ENCODE data around the gene UAP1L1.

Gene UAP1L1

DNA sequence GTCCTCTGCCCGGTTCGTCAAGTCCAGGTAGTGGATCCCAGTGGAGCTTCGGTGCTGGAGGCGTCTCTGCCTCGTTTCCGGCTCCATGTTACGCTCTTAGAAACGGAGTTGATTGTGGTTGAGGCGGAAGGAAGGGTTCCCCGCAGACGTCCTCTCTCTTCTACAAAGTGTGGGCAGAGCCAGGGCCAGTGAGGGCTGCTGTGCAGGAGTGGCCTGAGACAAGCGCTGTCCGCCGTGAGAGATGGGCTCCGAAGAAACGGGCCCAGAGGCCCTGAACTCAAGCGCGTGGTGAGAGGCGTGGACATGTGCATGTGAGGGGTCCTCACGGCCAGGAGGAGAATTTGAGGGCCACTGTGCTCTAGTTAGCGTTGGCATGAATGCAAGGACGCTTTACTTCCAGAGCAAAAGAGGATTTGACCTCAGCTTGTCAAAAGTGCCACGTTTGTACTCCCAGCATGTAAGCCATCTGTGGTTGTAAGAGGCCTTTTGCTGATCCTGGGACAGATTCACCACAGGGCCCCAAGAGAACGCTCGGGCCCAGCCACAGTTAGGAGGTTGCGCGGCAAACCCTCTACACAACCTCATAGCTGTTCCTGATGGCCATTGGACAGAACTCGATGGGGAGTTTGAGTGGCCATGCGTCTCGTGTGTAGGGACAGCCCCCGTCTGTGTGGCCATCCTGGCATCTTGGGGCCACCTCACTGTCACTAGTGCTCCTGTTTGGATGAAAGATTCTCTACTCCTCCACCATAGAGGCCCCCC, 19.6 kb downstream of the UAP1L1 start:
- no peak for DNase-seq (ENCODE audit: low read depth in 1 of 2, low spot score in 1 of 2)

DNA sequence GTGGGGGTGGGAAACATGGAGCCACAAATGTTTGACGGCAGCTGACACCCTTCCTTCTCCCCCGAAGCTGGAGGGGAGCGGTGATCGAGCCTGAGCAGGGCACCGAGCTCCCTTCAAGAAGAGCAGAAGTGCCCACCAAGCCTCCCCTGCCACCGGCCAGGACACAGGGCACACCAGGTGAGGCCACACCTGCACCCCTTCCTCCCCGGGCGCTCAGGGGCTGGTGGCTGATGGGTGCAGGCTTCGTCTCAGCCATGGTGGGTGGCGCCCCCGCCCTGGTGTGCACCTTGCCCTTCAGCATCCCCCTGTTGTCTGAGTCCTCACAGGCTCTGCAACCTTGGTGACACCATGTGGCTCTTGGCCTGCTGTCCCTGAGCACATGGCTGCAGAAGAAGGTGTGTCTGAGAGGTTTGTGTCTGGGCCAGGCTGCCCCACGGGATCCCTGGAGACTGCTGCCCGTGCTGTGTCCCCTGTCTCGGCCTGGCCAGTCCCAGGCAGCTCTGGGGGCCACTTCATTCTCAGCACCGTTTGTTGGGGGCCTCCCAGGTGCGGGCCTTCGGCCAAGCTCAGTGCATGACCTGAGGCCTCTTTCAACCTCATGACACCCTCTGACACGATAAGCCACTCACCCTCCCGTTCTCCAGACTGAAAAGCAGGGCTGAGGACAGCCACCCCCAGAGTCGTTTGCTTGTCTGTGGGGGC, 20.6 kb downstream of the UAP1L1 start:
- no peak for DNase-seq (ENCODE audit: low read depth in 1 of 2, low spot score in 1 of 2)

DNA sequence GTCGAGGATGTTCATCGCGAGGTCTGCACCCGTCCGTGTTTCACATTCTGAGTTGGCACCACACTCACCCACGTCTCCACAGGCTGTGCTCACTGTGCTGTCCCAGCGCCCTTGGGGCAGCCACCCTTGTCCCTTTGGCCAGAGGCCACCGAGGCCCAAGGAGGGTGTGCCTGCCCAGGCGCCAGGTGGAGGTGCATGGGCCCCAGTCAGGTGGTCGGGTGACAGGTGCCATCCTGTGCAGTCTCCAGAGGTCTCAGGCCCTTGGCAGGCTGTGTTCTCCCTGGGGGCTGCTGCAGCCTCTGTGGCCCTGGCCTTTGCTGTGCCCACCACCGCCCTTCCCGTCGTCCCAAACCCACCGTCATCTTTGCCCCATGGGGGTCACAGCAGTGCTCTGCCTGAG, 21.9 kb downstream of the UAP1L1 start:
- DNase-seq (ENCODE audit: low read depth in 1 of 2, low spot score in 1 of 2): no peak

DNA sequence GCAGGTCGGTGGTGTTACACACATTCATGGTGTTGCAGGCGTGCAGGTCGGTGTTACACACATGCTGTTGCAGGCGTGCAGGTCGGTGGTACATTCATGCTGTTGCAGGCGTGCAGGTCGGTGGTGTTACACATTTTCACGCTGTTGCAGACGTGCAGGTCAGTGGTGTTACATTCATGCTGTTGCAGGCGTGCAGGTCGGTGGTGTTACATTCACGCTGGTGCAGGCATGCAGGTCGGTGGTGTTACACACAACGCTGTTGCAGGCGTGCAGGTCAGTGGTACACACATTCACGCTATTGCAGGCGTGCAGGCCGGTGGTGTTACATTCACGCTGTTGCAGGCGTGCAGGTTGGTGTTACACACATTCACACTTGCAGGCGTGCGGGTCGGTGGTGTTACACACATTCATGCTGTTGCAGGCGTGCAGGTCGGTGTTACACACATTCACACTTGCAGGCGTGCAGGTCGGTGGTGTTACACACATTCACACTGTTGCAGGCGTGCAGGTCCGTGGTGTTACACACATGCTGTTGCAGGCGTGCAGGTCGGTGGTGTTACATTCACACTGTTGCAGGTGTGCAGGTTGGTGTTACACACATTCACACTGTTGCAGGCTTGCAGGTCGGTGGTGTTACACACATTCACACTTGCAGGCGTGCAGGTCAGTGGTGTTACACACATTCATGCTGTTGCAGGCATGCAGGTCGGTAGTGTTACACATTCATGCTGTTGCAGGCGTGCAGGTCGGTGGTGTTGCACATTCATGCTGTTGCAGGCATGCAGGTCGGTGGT, 26.1 kb downstream of the UAP1L1 start:
- no peak for DNase-seq (ENCODE audit: low read depth in 1 of 2, low spot score in 1 of 2)

DNA sequence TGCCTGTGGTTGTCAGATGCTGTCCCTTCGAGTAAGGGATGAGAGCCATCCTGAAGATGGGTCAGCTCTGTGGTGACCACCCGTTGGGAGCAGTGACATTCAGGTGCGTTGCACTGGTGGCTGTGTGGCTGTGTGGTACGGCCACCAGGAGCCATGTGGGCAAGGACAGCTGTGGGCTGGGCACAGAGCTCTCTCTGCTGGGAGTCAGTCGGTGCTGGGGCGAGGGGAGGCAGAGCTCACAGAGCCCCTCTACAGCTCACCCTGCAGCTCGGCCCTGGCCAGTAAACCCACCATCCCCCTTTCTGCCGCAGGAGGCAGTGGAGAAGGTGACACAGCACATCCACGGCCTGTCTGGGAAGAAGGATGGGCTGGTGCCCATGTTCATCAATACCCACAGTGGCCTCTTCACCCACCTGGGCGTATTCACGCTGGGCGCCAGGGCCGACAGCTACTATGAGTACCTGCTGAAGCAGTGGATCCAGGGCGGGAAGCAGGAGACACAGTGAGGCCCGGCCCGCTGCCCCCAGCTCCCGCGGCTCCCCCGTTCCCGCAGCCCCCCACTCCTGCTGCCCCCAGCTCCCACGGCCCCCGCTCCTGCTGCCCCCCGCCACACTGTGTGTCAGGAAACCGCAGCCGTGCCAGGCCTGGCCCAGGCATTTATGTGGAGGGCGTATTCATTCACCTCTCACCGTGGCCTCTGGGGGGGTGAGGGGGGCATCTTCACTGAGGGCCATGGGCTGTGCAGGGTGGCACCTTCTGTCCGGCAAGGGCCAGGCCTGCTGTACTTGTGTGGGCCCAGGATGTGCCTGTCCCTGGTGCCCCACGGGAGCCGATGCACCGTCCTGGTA, 28.7 kb downstream of the UAP1L1 start:
- no peak for DNase-seq (ENCODE audit: low read depth in 1 of 2, low spot score in 1 of 2)

DNA sequence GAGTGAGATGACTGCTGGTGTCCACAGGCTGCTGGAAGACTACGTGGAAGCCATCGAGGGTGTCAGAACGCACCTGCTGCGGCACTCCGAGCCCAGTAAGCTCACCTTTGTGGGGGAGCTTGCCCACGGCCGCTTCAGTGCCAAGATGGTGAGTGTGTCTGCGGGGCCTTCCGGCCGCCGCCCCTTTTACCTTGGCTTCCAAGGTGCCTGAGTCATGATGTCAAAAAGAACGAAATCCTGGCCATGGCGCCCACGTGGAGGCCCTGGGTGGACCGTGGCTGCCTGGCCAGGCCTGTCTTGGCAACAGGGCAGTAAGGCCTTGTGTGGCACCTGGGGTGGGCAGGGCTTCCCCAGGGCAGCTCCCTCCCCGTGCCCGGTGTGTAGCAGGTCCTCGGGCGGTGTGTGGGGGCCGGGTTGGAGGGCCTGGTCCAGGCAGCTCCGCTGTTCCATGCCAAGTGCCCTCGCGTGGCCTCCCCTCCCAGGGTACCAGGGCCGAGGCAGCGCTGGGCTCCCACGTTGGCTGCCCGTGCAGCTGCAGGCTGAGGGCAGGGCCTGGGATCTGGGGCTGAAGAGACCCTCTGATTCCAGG, 29.4 kb downstream of the UAP1L1 start:
- no peak for DNase-seq (ENCODE audit: low read depth in 1 of 2, low spot score in 1 of 2)

DNA sequence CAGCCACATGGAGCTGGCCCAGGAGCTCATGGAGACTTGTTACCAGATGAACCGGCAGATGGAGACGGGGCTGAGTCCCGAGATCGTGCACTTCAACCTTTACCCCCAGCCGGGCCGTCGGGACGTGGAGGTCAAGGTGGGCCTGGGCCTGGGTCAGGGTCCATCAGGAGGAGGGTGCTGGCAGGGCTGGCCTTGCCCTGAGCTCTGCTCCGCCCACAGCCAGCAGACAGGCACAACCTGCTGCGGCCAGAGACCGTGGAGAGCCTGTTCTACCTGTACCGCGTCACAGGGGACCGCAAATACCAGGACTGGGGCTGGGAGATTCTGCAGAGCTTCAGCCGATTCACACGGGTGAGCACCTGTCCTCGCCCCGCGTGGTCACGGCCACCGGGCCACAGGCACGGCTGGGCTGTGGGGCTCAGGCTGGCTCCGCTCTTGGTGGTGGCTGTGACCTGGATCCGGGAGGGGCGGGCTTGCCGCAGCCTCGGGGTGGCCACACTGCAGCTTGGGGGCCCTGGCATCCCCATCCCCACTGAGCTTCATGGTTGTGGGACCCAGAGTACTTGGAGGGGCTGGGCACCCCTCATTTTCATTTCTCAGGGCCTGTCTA, 30.1 kb downstream of the UAP1L1 start:
- no peak for DNase-seq (ENCODE audit: low read depth in 1 of 2, low spot score in 1 of 2)

DNA sequence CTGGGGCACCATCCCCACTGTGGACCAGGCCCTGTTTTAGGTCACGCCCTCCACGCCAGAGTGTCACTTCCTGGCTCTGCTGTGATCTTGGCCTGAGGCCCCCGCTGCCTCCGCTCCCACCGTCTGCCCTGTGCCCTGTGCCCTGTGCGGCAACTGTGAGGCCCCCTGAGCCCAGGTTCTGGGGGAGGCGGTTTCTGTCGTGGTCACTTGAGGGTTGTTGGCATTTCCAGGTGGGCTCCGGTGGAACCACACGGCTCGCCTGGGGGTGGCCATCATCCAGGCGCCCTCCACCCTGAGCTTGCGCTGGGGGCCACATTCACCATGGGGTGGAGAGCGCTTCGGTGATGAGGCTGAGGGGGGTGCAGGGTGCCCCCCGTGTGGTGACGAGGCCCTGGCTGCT, 30.7 kb downstream of the UAP1L1 start:
- no peak for DNase-seq (ENCODE audit: low read depth in 1 of 2, low spot score in 1 of 2)

DNA sequence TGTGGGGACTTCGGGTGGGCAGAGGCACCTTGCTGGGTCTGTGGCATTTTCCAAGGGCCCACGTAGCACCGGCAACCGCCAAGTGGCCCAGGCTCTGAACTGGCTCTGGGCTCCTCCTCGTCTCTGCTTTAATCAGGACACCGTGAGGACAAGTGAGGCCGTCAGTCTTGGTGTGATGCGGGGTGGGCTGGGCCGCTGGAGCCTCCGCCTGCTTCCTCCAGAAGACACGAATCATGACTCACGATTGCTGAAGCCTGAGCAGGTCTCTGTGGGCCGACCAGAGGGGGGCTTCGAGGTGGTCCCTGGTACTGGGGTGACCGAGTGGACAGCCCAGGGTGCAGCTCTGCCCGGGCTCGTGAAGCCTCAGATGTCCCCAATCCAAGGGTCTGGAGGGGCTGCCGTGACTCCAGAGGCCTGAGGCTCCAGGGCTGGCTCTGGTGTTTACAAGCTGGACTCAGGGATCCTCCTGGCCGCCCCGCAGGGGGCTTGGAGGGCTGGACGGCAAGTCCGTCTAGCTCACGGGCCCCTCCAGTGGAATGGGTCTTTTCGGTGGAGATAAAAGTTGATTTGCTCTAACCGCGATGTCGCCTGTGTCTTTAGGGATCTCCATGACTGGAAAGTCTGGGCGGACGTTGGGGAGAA, 31.4 kb downstream of the UAP1L1 start:
- DNase-seq (ENCODE audit: low read depth in 1 of 2, low spot score in 1 of 2): no peak

DNA sequence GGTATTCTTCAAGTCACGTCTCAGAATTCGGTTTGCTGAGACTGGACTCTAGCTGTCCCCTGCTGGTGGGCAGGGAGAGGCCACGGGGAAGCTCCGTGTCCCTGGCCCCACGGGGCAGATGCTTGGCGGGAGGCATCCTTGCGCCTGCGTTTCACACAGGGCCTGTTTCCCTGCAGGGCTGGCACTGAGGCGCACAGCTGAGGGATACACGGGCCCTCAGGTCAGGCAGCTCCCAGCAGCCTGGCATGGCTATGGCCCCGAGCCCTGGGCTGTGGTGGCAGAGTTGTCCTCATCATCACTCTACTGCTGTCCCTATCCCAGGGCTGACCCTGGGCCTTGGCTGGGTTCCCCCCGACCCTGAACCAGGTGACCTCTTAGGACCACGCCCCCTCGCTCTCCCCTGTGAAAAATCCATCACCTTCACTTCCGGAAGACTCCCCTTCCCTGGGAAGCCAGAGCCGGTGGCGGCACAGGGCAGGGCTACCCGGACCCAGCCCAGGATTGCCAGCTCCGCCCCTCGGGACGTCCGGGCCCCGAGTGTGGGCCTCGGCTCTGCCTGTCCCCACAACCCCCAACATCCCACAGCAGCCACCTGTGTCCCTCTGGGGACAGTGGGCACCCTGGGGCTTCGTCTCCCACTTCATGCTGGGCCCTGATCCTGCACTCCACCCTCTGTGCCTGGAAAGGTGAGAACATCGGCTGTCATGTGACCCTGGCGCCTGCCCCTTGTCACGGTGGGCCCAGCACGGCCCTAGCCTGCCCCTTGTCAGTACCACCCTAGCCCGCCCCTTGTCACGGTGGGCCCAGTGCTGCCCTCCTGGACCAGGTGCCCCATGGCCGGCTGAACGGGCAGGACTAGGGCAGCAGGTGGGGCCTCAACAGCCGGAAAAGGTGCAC, 32.2 kb downstream of the UAP1L1 start:
- no peak for DNase-seq (ENCODE audit: low read depth in 1 of 2, low spot score in 1 of 2)

DNA sequence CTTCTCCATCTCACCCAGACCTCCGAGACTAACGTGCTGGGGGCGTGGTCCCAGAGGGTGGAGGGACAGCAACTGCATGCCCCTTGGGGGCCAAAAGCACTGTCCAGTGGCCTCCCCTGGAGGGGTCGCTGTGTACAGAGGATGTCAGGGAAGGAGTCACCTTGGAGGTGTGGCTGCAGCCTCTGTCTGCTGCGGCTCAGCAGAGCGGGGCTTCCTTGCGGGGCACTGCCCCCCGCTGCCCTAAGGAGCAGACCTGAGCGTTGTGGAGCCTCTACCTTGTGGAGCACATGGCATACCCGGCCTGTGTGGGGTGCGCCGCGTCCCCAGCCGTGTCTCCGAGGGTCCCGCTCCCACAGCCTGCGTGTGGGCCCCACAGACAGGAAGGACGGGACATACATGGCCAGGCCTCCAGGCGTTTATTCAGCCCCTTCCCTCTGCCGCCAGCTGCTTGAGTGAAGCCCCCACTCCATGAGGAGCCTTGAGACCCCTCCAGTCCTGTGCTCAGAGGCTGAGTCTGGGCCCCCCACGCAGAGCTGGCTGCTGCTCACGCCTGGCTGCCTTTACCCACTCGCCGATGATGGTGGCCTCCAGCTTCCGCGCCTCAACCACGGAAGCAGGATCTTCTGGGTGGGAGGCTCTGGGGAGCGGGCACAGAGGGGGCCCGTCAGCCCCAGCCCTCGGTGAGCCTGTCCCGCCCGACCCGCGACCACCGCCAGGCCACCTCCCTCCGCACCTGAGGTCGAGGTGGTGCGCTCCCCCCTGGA, 33.0 kb downstream of the UAP1L1 start:
- no peak for DNase-seq (ENCODE audit: low read depth in 1 of 2, low spot score in 1 of 2)

DNA sequence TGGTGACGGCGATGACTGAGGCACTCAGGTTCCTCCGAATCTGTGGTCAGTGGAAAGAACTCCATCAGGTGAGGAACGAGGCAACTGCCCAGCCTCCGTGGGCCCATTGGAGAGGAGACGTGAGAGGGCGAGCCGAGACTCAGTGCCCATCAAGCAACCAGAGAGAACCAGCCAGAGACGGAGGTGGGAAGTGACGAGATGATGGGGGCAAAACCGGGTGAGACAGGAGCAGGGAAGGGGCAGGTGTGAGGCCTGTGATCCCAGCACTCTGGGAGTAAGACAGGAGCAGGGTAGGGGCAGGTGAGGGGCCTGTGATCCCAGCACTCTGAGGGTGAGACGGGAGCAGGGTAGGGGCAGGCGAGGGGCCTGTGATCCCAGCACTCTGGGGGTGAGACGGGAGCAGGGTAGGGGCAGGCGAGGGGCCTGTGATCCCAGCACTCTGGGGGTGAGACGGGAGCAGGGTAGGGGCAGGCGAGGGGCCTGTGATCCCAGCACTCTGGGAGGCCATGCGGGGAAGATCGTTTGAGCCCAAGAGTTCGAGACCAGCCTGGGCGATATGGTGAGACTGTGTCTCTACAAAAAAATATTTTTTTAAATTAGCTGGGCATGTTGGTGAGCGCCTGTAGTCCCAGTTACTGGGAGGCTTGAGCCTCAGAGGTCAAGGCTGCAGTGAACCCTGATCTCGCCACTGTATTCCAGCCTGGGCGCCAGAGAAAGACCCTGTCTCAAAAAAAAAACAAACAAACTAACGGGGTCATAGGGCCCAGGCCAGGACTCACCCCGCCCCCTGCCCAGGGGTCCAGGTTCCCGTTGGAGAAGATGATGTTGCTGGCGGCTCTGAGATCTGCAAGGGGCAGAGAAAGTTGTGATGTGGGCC, 33.8 kb downstream of the UAP1L1 start:
- no peak for DNase-seq (ENCODE audit: low read depth in 1 of 2, low spot score in 1 of 2)

DNA sequence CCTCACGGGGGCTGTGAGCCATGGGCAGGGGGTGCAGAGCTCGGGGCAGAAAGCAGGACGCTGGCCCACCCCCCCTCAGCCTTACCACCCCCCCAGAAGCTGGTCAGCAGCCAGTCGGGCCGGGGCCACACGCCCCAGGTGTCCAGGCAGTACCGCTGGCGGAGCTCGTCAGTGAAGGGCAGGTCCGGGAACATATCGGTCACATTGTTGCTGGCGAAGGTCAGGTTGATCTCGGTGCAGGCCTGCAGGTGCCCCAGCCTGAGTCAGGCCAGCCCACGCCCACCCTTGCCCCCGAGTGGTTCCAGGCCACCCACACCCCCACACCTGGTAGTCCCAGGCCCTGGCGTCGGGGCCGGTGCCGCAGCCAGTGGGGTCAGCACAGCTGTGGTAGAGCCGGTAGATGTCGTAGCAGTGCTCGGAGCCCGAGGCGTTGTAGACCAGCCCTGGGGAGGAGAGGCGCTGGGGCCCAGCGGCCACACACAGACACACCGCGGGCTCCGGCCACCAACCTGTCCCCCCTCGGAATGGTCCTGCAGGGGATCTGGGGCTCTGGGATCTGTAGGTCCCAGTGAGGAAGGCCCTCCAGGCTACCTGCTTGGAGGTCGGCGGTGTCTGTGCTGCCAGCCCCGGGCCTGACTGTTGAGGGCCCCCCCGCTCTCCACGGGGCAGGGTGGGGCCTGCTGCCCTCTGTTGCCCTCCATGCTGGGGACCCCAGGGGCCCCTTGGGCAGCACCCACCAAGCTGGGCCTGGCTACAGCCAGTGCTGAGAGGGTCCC, 34.7 kb downstream of the UAP1L1 start:
- no peak for DNase-seq (ENCODE audit: low read depth in 1 of 2, low spot score in 1 of 2)

DNA sequence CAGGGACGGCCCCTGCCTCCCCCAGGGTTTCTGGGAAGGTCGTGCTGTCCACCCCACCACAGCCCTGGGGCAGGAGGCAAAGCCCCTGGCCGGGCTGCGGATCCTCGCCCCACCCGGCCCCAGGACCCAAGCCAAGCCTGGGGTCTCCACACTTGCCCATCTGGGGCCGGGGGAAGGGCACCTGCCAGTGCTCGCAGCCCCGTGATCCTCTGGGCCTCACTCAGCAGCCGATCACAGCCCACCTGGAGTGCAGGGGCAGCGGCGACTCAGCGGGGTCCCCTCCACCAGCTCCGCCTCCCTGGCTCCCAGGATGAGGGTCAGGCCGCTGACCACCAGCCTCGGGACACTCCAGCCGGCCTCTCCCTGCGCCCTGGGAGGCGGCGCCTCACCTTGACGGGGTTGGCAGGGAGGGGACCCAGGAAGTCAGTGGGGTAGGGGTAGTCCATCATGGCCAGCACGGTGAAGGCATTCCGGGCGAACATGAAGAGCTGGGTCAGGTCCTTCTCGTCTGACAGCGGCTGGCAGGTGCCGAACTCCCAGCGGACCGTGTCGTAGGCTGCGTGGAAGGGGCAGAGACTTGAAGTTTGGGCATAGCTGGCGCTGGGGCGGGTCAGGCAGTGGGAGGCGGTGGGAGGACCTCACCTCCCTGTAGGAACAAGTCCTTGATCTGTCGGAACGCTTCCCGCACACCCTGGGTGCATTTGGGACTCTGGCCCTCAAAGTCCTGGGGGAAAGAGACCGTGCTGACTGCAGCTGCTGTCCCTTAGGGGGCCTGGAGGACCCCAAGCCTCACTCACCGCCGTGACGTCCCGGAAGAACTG, 35.5 kb downstream of the UAP1L1 start:
- no peak for DNase-seq (ENCODE audit: low read depth in 1 of 2, low spot score in 1 of 2)

DNA sequence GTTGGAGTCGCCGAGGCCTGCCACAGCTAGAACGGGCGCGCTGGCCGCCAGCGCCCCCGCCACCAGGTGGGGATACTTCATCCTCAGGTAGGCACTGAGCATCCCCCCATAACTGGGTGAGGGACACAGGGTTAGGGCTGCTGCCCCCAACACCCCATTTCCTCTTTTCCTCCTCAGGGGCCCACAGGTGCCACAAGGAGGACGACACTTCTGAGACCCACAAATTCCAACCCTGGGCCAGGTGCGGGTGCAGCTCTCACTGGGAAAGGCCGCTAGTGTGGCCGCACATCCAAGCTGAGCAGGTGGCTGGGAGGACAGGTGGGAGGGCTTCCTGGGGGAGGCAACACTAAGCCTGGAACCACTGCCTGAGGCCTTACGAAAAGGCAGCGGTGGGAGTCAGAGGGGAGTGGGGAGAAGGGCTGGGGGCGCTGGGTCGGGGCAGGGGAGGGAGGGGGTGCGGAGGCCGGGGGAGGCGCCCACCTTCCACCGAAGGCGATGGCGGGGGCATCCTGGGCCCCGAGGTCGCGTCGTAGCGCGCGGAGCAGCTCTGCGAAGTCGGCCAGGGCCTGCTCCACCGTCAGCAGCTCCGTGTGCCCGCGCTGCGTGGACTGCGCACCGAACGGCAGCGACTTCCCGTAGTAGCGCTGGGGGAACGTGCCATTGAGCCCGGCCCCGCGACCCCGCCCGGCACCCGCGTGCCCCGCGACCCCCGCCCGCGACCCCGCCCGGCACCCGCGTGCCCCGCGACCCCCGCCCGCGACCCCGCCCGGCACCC, 36.3 kb downstream of the UAP1L1 start:
- no peak for DNase-seq (ENCODE audit: low read depth in 1 of 2, low spot score in 1 of 2)

All from activated CD4-positive, alpha-beta T cell treated with anti-CD3 and anti-CD28 coated beads, Interleukin-2, amount 50 U/mL, for 24 hours (primary cell).